Measurements from ENCODE around the gene RLN2.

The RLN2 gene

GRCh38 chr9:5292141-5292540, 12.4 kb downstream of the RLN2 start:
- no peak overlapping the region for H3K4me3 ChIP-seq (replicated peaks; ENCODE audit: low read depth, low read length)
- TF ChIP-seq CTCF (IDR thresholded peaks at IDR 0.05; ENCODE audit: low read depth, low read length, missing control alignments): no peak
- DNase-seq (ENCODE audit: extremely low read depth, low read depth): peak; percentile 43

DNA sequence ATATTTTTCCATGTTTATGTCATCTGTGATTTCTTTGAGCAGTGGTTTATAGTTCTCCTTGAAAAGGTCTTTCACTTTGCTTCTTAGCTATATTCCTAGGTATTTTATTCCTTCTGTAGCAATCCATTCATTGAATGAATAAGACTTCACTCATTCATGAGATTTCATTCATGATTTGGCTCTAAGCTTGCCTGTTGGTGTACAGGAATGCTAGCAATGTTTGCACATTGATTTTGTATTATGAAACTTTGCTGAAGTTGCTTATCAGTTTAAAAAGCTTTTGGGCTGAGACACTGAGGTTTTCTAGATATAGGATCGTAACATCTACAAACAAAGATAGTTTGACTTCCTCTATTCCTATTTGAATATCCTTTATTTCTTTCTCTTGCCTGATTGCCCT, 15.9 kb downstream of the RLN2 start:
- no peak for TF ChIP-seq CTCF (IDR thresholded peaks at IDR 0.05; ENCODE audit: low read depth, low read length, missing control alignments)
- no peak for DNase-seq (ENCODE audit: extremely low read depth, low read depth)
- no peak overlapping the region for H3K4me3 ChIP-seq (replicated peaks; ENCODE audit: low read depth, low read length)

DNA sequence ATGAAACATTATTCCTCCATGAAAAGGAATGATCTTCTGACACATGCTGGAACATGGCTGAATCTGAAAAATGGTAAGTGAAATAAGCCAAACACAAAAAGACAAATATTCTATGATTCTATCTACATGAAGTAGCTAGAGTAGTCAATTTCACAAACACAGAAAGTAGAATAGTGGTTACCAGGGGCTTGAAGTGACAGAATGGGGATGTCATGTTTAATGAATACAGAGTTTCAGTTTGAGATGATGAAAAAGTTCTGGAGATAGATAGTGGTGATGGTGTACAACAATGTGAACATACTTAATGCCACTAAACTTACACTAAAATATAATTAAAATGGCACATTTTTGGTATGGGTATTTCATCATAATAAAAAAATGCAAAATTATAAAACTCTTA, 18.3 kb downstream of the RLN2 start:
- TF ChIP-seq CTCF (IDR thresholded peaks at IDR 0.05; ENCODE audit: low read depth, low read length, missing control alignments): no peak
- no peak overlapping the region for H3K4me3 ChIP-seq (replicated peaks; ENCODE audit: low read depth, low read length)
- no peak for DNase-seq (ENCODE audit: extremely low read depth, low read depth)

DNA sequence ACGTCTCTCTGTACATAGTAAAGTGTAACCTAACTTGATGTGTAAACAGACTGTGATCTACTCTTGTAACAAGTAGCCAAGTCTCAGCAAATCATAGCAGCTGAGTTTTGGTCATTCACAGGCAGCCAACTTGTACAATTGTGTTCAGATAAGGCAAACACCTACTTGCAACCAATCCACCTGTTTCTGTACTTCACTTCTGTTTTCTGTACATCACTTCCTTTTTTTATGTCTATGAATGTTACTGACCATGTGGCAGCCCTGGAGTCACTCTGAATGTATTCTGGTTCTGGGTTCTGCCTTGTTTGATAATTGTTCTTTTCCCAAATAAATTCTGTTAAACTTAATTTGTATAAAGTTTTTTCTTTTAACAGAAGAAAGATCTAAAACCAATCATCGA, 26.0 kb downstream of the RLN2 start:
- TF ChIP-seq CTCF (IDR thresholded peaks at IDR 0.05; ENCODE audit: low read depth, low read length, missing control alignments): no peak
- DNase-seq (ENCODE audit: extremely low read depth, low read depth): no peak
- no peak overlapping the region for H3K4me3 ChIP-seq (replicated peaks; ENCODE audit: low read depth, low read length)

GRCh38 chr9:5274770-5275169, 29.7 kb downstream of the RLN2 start:
- DNase-seq (ENCODE audit: extremely low read depth, low read depth): no peak
- no peak overlapping the region for H3K4me3 ChIP-seq (replicated peaks; ENCODE audit: low read depth, low read length)
- no peak for TF ChIP-seq CTCF (IDR thresholded peaks at IDR 0.05; ENCODE audit: low read depth, low read length, missing control alignments)

DNA sequence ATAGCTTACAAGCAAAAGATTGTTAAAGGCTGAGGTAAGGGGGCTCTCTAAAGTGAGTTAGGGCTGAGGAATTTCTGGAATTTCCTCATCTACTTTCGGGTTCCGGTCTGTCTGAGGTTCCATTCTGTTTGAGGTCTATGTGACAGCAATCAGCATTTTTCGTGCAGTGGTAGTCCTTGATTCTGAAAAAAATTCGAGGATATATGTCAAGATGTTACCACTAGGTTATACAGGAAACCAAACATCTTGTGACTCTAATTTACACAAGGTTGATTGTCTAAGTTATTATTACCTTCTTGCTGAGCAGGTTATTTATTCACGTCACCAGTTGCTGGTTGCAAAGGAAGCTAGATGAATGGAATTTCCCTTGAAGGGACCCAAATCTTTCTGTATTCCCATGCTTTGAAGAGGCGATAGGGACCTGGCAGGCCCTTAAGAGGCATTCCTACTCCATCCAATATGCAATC, 35.2 kb downstream of the RLN2 start:
- DNase-seq (ENCODE audit: extremely low read depth, low read depth): no peak
- no peak for TF ChIP-seq CTCF (IDR thresholded peaks at IDR 0.05; ENCODE audit: low read depth, low read length, missing control alignments)
- H3K4me3 ChIP-seq (replicated peaks; ENCODE audit: low read depth, low read length): no peak overlapping the region

- no peak for TF ChIP-seq CTCF (IDR thresholded peaks at IDR 0.05; ENCODE audit: low read depth, low read length, missing control alignments)
- no peak for DNase-seq (ENCODE audit: extremely low read depth, low read depth)
Measured at GRCh38 chr9:5265939-5266338, 38.6 kb downstream of the RLN2 start.

More at GRCh38 chr9:5265939-5266338, 38.6 kb downstream of the RLN2 start:
- no peak overlapping the region for H3K4me3 ChIP-seq (replicated peaks; ENCODE audit: low read depth, low read length)
